SK-N-MC (cell line): ENCODE measurements around the gene NOTO.

Experiments
- DNase-seq: peaks from one replicate; pipeline ENCODE4 v3.0.0-alpha.2; 2011; ENCODE audit warnings: low read depth, low spot score
- H3K27ac ChIP-seq: fragments of 200-600 bp; sonication (generic); 2 replicates; pipeline ENCODE4 v1.5.1; 2016; ENCODE audit warnings: mixed run types
- H3K36me3 ChIP-seq: fragments of 200-600 bp; sonication (generic); 2 replicates; pipeline ENCODE4 v1.6.1; 2017; ENCODE audit warnings: antibody characterized with exemption, low read length, mixed read lengths; ENCODE audit not compliant: insufficient read depth
- H3K4me3 ChIP-seq: fragments of 200-600 bp; sonication (generic); 2 replicates; pipeline ENCODE4 v1.5.1; 2016
- H3K9ac ChIP-seq: fragments of 200-600 bp; sonication (generic); 2 replicates; pipeline ENCODE4 v1.8.0; 2017; ENCODE audit warnings: mixed run types, mixed read lengths; ENCODE audit not compliant: insufficient read length
- H3K9me3 ChIP-seq: fragments of 200-600 bp; sonication (generic); 2 replicates; pipeline ENCODE4 v1.6.1; 2017; ENCODE audit warnings: low read depth, mild to moderate bottlenecking, antibody characterized with exemption, low read length, moderate library complexity, mixed read lengths
- EZH2 ChIP-seq: fragments of 200-600 bp; sonication (generic); IDR thresholded peaks from one replicate; pipeline ENCODE4 v1.6.1; 2017; ENCODE audit warnings: antibody characterized with exemption
- FOXP2 ChIP-seq: optimal IDR thresholded peaks from 2 replicates; pipeline ENCODE3; 2011; ENCODE audit warnings: mild to moderate bottlenecking, moderate library complexity; ENCODE audit not compliant: insufficient read depth; ENCODE audit errors: extremely low read length, control extremely low read depth
- POLR2AphosphoS5 ChIP-seq: IDR thresholded peaks from 2 replicates; pipeline ENCODE4 v1.6.1; 2012; ENCODE audit warnings: mild to moderate bottlenecking, low read depth, low read length, borderline replicate concordance

Gene NOTO

DNA sequence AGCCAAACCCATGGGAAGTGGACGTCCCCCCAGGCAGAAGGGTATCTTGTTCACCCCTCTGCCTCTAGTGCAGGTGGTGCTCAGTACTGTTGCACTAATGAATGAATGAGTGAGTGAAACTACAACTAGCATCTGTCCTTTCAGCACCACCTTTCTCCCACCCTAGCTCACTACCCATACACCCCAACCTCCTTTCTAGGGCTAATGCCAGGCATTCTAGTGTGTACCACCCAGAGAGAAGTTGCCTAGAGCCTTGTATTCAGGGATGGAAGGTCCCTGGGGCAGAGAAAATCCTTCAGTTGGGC lies 54.2 kb downstream of the NOTO start:
- Histone ChIP-seq H3K4me3 (no peak overlapping the region), H3K9ac (no peak overlapping the region), H3K27ac (no peak overlapping the region), H3K9me3 (no peaks in the 10 kb centered on the region), H3K36me3 (peaks cover 33% of the 10 kb centered on the region)
- DNase-seq = no peak
- TF ChIP-seq EZH2 (no peak), POLR2AphosphoS5 (no peak), FOXP2 (no peak)

DNA sequence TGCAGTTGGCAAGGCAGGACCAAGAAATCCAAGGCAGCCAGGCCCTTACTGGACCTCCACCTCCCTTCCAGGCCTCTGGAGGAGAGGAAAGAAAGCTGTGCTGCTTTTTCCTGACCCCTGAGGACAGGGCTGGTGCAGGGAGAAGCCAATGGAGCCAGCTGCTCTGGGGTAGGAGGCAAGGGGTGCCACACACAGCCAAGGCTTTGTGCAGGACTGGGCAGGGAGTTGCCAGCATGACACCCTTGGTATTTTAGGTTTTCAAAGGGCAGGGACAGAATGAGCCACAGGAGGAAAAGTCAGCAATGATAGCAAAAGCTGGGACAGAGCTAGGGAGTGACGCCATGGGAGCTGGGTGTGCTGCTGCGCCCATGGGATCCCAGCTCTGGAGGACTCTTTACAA lies 54.6 kb downstream of the NOTO start:
- Histone ChIP-seq H3K4me3 (no peak overlapping the region), H3K9me3 (no peaks in the 10 kb centered on the region), H3K36me3 (peaks cover 29% of the 10 kb centered on the region), H3K27ac (no peak overlapping the region; the same call in 1 of the 2 replicates), H3K9ac (no peak overlapping the region)
- DNase-seq = no peak
- no peak for TF ChIP-seq FOXP2
- no peak for TF ChIP-seq EZH2
- no peak; the same call in 1 of the 2 replicates for TF ChIP-seq POLR2AphosphoS5

DNA sequence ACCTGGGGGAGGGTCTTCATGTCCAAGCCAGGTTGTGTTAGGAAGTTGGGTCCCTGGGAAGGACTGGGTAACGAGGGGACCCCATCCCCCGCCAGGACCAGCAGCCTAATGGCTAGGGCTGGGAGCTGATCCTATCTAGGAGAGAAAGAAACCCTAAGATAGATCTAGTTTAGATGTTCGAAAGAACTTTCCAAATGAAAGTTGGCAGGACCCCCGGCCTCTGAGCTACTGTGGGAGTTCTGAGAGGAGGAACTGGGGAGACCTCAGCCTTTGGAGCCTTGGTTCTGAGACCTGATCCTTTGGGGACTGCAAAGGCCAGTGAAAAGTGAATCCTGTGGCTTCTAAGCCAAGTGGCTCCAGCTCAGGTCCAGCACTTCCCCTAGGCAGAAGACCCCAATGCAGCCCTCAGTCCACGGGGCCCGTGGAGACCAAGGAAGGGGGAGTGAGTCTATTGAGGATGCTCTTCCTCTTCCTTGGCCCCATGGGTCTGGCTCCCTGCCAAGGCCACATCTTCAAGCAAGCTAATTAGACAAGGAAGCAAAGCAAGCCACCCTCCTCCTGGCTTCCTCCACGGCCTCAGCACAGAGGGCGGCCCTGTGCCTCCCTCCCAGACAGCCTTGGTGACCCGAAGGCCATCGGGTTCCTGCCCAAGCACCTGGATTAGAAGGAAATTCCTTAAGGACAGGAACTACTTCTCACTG lies 55.2 kb downstream of the NOTO start:
- TF ChIP-seq FOXP2 = no peak
- no peak for TF ChIP-seq EZH2
- no peak for DNase-seq
- H3K27ac ChIP-seq = no peak overlapping the region
- H3K4me3 ChIP-seq = no peak overlapping the region
- H3K9me3 ChIP-seq = no peaks in the 10 kb centered on the region
- no peak overlapping the region for H3K9ac ChIP-seq
- H3K36me3 ChIP-seq = peaks cover 25% of the 10 kb centered on the region

DNA sequence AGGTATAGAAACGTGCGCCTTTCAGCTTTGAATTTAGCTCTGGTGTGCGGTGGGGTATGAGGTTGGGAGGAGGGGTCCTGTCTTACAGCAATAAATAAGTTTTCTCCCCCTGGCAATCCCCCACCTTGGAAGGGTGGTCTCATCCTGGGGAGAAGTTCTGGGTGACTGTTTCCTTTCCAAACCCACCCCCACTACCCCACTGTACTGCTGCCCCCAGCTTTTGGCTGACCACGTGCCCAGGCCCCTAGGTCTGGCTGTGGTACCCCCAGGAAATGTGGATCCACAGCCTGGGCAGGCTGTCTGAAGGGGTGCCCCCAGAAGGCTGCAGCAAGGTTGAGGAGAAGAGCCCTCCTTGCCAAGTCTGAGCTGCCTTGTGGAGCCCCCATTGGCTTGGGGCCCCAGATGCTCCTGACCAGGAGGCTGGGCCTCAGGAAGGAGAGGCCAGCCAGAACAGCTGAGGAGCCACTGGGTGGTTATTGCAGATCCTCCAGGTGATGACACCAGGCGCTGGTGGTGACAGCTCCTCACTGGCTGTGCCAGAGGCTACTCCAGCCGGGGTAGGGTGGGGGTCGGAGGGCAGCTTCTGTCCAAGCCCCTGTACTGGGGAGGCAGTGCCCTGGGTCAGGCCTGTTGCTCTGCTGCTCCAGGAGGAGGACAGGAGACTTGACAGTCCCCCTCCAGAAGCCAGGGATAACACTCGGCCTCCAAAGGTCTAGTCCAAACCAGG lies 56.0 kb downstream of the NOTO start:
- Histone ChIP-seq H3K27ac (no peak overlapping the region), H3K4me3 (no peak overlapping the region), H3K9me3 (no peaks in the 10 kb centered on the region), H3K9ac (no peak overlapping the region), H3K36me3 (peaks cover 17% of the 10 kb centered on the region)
- TF ChIP-seq POLR2AphosphoS5 (no peak), EZH2 (no peak), FOXP2 (no peak)
- no peak for DNase-seq

DNA sequence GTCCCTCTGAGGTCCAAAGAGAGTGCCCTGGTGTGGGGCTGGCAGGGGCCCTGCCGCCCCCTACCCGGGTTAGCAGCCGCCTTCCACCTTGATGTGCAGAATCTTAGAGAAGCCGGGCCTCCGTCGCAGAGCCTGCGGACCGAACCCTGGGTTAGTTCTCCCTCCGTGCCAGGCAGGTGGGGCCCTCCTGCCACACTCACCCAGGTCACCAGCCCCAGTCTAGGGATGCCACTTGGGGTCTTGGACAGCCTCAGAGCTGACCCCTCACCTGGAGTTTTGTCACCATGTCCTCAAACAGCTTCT lies 56.5 kb downstream of the NOTO start:
- Histone ChIP-seq H3K36me3 (peaks cover 12% of the 10 kb centered on the region), H3K4me3 (no peak overlapping the region), H3K27ac (no peak overlapping the region), H3K9me3 (no peaks in the 10 kb centered on the region), H3K9ac (no peak overlapping the region)
- DNase-seq = no peak
- TF ChIP-seq EZH2 (no peak), FOXP2 (no peak), POLR2AphosphoS5 (no peak)

DNA sequence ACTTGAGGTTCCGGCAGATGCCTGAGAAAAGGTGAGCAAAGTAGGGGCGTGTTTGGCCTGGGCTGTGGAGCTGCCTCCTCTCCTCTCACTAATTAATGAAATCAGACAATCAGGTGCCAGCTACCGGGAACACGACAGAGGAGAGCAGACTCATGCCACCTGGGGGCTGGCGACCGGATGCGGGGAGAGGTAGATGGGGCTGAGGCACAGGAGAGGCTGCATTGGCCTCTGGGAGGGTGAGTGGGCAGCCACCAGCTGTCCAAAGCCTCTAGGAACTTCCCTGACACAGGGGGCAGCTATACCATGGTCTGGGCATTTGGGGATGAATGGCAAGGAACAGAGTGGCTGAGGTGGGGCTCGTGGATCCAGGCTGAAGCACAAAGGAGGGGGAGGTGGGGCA lies 56.9 kb downstream of the NOTO start:
- no peak for DNase-seq
- no peak overlapping the region for H3K4me3 ChIP-seq
- no peak overlapping the region for H3K9ac ChIP-seq
- peaks cover 8% of the 10 kb centered on the region for H3K36me3 ChIP-seq
- no peak for TF ChIP-seq POLR2AphosphoS5
- no peak for TF ChIP-seq EZH2
- TF ChIP-seq FOXP2 = no peak
- H3K9me3 ChIP-seq = no peaks in the 10 kb centered on the region
- no peak overlapping the region for H3K27ac ChIP-seq

DNA sequence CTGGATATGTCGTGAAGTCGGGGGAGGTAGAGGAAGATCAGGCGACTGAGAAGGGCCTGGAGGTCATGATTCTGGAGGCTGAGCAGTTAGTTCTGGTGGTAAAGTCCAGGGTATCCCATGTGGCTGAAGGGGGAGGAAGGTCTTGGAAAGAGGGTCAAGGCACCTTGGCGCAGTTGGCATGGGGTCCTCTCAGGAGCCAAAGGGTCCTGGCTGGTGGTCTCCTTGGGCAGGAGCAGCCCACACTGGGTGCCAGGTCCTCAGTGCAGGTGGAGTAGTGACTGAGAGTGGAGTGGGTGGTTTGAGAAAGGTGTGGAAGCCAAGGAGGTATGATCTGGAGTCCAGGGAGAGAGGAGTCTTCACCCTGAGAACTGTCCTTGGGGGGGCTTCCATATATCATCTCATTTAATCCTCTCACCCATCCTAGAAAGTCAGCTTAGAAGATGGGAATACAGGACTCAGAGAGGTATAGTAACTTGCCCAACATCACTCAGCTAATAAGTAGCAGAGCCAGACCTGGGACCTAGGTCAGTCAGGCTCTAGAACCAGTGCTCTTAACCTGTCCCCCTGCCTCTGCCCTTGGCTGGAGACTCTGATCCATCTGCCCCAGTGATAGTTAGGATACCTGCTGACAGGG lies 57.4 kb downstream of the NOTO start:
- Histone ChIP-seq H3K9ac (no peak overlapping the region), H3K36me3 (peaks cover 3% of the 10 kb centered on the region; the same call in 1 of the 2 replicates)

DNA sequence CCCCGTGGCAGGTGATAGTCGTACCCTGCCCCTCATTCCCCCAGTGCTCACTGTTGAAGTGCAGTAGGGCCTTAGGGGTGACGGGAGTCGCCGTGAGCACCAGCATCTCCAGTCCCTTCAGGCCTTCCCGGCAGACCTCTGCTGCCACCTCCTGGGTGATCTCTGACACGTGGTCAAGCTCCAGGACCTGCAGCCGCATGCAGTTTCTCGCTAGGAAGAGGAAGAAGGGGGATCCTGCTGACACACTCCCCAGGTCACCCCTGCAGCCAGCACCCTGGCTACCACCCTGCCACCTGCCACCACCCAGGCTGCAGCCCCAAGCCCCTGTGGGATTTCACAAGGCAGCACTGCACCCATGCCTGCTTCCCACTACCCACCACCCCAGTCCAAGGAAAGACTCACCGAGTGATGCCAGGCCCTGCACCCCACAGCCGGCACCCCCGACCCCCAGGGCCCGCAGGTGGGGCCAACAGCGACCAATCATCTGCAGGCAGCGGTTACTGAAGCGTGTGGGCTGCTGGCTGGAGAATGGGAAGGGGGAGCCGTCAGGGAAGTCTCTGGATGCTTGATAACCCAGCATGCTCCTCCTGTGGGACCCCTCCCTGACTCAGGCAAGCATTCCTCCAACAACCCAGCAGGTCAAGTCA lies 58.1 kb downstream of the NOTO start:
- no peaks in the 10 kb centered on the region for H3K9me3 ChIP-seq
- TF ChIP-seq POLR2AphosphoS5 (no peak), FOXP2 (no peak), EZH2 (no peak)
- no peak for DNase-seq
- H3K36me3 ChIP-seq = no peaks in the 10 kb centered on the region
- H3K27ac ChIP-seq = no peak overlapping the region
- H3K9ac ChIP-seq = no peak overlapping the region
- H3K4me3 ChIP-seq = no peak overlapping the region

More for the DNA sequence above, 57.4 kb downstream of the NOTO start:
- no peak overlapping the region for H3K4me3 ChIP-seq
- no peak for DNase-seq
- H3K27ac ChIP-seq = no peak overlapping the region
- TF ChIP-seq POLR2AphosphoS5 (no peak), FOXP2 (no peak), EZH2 (no peak)
- no peaks in the 10 kb centered on the region for H3K9me3 ChIP-seq
